ENCODE measurements around the gene PPP6R3.

PPP6R3 gene

GRCh38 chr11:68660066-68660810, 199.7 kb downstream of the PPP6R3 start:
- DNase-seq (ENCODE audit: low spot score), result no peak
- in situ Hi-C loops (cut with MboI; ENCODE audit: low pct_unique_long_range_greater_than_20kb, low sequenced_read_pairs, unreplicated experiment), result no loop called here
- no peak for TF ChIP-seq CTCF (IDR thresholded peaks at IDR 0.05; ENCODE audit: extremely low read depth, insufficient read depth, missing control alignments)

GRCh38 chr11:68661014-68661413, 200.5 kb downstream of the PPP6R3 start:
- in situ Hi-C loops (cut with MboI; ENCODE audit: low pct_unique_long_range_greater_than_20kb, low sequenced_read_pairs, unreplicated experiment), result no loop called here
- DNase-seq (ENCODE audit: low spot score), result no peak
- TF ChIP-seq CTCF (IDR thresholded peaks at IDR 0.05; ENCODE audit: extremely low read depth, insufficient read depth, missing control alignments), result no peak

DNA sequence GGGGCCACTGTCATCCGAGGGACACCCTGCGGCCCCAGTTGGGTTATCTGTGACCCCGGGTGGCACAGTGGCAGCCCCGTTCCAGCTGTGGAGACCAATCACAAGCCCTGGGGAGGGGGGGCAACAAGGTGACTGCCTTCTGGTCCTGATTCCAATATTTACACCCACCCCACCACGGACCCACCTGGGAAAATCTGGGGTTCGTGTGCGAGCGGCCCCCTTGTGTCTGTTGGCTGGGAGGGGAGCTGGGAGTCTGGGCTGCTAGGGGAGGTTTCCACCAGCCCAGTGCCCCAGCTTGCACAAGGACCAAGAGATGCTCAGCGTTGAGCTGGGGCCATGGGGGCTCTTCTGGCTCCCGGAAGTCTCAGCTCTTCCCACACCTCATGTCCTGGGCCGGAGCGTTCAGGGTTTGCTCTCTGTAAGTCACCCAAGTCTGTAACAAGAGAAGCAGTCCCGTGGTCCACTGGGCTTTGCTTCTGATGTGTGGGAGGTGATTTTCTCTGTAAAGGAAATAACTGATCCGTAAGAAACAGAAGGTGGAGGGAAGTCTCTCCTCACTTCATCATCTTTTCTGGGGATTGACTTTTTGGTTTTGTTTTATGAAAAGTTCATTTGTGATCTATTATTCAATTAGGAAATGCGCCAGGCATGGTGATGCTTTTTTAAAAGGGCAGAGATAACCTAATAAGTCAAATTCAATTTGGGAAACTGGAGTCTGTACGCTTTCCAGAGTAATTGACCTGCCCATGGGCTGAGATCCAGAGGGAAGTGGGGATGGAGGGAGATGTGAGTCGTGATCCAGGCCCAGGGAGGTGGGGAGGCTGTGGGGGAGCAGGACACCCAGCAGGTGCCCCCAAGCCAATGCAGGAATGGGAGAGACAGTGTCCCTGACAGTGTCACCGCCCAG, 201.4 kb downstream of the PPP6R3 start:
- in situ Hi-C loops (cut with MboI; ENCODE audit: low pct_unique_long_range_greater_than_20kb, low sequenced_read_pairs, unreplicated experiment), result no loop called here
- TF ChIP-seq CTCF (IDR thresholded peaks at IDR 0.05; ENCODE audit: extremely low read depth, insufficient read depth, missing control alignments), result no peak

DNA sequence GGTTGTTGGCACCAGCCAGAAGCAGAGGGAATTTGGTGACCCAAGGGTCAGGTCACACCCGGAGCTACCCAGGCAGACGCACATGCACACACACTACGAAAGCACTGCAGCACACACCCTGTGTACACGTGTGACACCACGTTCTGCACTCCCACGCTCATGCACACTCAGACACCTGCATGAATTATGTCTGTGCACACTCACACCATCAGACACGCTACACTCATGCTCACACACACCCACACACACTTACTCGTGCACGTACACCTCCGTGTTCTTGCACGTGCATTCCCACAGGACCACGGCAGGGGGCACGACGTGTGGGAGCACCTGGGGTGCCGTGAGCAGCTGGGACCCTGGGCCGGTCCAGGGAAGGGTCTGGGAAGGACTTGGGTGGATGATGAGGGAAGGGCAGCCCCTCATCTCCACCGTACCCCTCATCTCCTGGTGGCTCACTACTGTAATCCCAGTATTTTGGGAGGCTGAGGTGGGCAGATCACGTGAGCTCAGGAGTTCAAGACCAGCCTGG, 203.0 kb downstream of the PPP6R3 start:
- TF ChIP-seq CTCF (IDR thresholded peaks at IDR 0.05; ENCODE audit: extremely low read depth, insufficient read depth, missing control alignments), result no peak
- in situ Hi-C loops (cut with MboI; ENCODE audit: low pct_unique_long_range_greater_than_20kb, low sequenced_read_pairs, unreplicated experiment), result no loop called here
- DNase-seq (ENCODE audit: low spot score), result no peak

More for the DNA sequence above, 201.4 kb downstream of the PPP6R3 start:
- DNase-seq (ENCODE audit: low spot score), result no peak

- TF ChIP-seq CTCF (IDR thresholded peaks at IDR 0.05; ENCODE audit: extremely low read depth, insufficient read depth, missing control alignments), result no peak
- DNase-seq (ENCODE audit: low spot score), result no peak
- in situ Hi-C loops (cut with MboI; ENCODE audit: low pct_unique_long_range_greater_than_20kb, low sequenced_read_pairs, unreplicated experiment), result no loop called here
These were observed 203.6 kb downstream of the PPP6R3 start for GRCh38 chr11:68664141-68664540.

- in situ Hi-C loops (cut with MboI; ENCODE audit: low pct_unique_long_range_greater_than_20kb, low sequenced_read_pairs, unreplicated experiment), result no loop called here
- no peak for TF ChIP-seq CTCF (IDR thresholded peaks at IDR 0.05; ENCODE audit: extremely low read depth, insufficient read depth, missing control alignments)
- DNase-seq (ENCODE audit: low spot score), result no peak
These were observed 204.4 kb downstream of the PPP6R3 start for GRCh38 chr11:68664906-68665305.

Data from GM13977 (cell line).